GM12878 (cell line): Measurements from ENCODE around the gene DIO1. TPM values are rescaled to one million over a fixed set of nuclear protein-coding genes. Genes with fewer than 3 reads are reported as not detected.

ENCODE experiments used
- ATAC-seq: fragments of 200-7000 bp; cut with Tn5 transposase; 3 replicates; pipeline ENCODE4 v1.9.1; 2020; ENCODE audit warnings: mild to moderate bottlenecking, moderate library complexity
- BruUV-seq: library from RNA; stranded (reverse); fragments of 400-500 nt; replicated peaks from 2 replicates; lab custom pipeline; 2021; lab: Mats Ljungman, UMichigan
- CTCF ChIA-PET: fragments of 300-600 bp; sonication (Branson Sonifier 250); formaldehyde crosslinking; extraction: SDS; loops from one replicate; lab custom pipeline; 2021; ENCODE audit warnings: inconsistent platforms; lab: Yijun Ruan, JAX
- POLR2A ChIA-PET: fragments of 350-600 bp; formaldehyde crosslinking; extraction: SDS; loops from one replicate; lab custom pipeline; 2021; ENCODE audit warnings: inconsistent platforms; lab: Charles Lee
- RAD21 ChIA-PET: fragments of 300-600 bp; sonication (Branson Sonifier 250); formaldehyde crosslinking; loops from one replicate; lab custom pipeline; 2023; ENCODE audit warnings: antibody characterized with exemption; ENCODE audit not compliant: unreplicated experiment; lab: Charles Lee
- SMC1A ChIA-PET: fragments of 300-600 bp; sonication (Branson Sonifier 250); formaldehyde crosslinking; loops from one replicate; lab custom pipeline; 2023; ENCODE audit not compliant: unreplicated experiment, uncharacterized antibody; lab: Charles Lee
- DNase-seq: peaks from one replicate; pipeline ENCODE4 v3.0.0-alpha.2; 2011; ENCODE audit warnings: low read depth, low spot score
- FAIRE-seq: peaks from 3 replicates; lab custom pipeline; 2011; peaks lifted over from hg19 to GRCh38; lab: Jason Lieb, UNC
- H2AFZ ChIP-seq: 2 replicates; pipeline ENCODE4 v1.6.0; 2011; ENCODE audit warnings: low read depth, low read length, control low read depth; ENCODE audit not compliant: control insufficient read depth
- H3K27ac ChIP-seq: 2 replicates; pipeline ENCODE4 v1.5.1; 2011; ENCODE audit warnings: control low read depth; ENCODE audit not compliant: control insufficient read depth, insufficient read depth
- H3K27me3 ChIP-seq, 2 experiments: replicated peaks in 1 of 2; 2 replicates each; pipeline versions ENCODE4 v1.6.0 to v1.6.1; 2011; ENCODE audit warnings: low read length in 1 of 2; ENCODE audit not compliant: control insufficient read depth in 2 of 2, insufficient read depth in 2 of 2
- H3K36me3 ChIP-seq, 2 experiments: 2 replicates each; pipeline ENCODE4 v1.5.1; 2011; ENCODE audit warnings: low read length in 1 of 2; ENCODE audit not compliant: control insufficient read depth in 2 of 2, insufficient read depth in 2 of 2
- H3K4me1 ChIP-seq: 2 replicates; pipeline ENCODE4 v1.6.1; 2011; ENCODE audit warnings: mild to moderate bottlenecking, low read length, moderate library complexity, mixed read lengths; ENCODE audit not compliant: control insufficient read depth, insufficient read depth
- H3K4me2 ChIP-seq: 2 replicates; pipeline ENCODE4 v1.6.0; 2011; ENCODE audit warnings: control low read depth; ENCODE audit not compliant: control insufficient read depth, insufficient read depth
- H3K4me3 ChIP-seq: fragments of 200-600 bp; sonication (generic); 2 replicates; pipeline ENCODE4 v1.5.1; 2016
- H3K79me2 ChIP-seq: 2 replicates; pipeline ENCODE4 v1.6.0; 2011; ENCODE audit warnings: low read length; ENCODE audit not compliant: control insufficient read depth, insufficient read depth
- H3K9ac ChIP-seq: 2 replicates; pipeline ENCODE4 v1.8.0; 2011; ENCODE audit warnings: low read length, control low read depth, mixed read lengths; ENCODE audit not compliant: control insufficient read depth, insufficient read depth
- H3K9me3 ChIP-seq: replicated peaks from 3 replicates; pipeline ENCODE4 v1.5.1; 2011; ENCODE audit warnings: mild to moderate bottlenecking, low read length; ENCODE audit not compliant: control insufficient read depth, insufficient read depth
- H4K20me1 ChIP-seq: 2 replicates; pipeline ENCODE4 v1.6.0; 2011; ENCODE audit not compliant: control insufficient read depth, insufficient read depth
- CEBPB ChIP-seq, 2 experiments: fragments of 150-350 bp in 1 of 2; IDR thresholded peaks; 2 replicates each; pipeline ENCODE4 v1.6.1; 2012 to 2014; ENCODE audit warnings: low read depth in 2 of 2, low read length in 2 of 2, borderline replicate concordance in 1 of 2, inconsistent platforms in 1 of 2
- KDM1A ChIP-seq: fragments of 200-600 bp; sonication (generic); IDR thresholded peaks from 2 replicates; pipeline ENCODE4 v1.6.1; 2016; ENCODE audit warnings: borderline replicate concordance
- MTA2 ChIP-seq: fragments of 450-650 bp; IDR thresholded peaks from 2 replicates; pipeline ENCODE4 v1.6.1; 2016; ENCODE audit warnings: low read depth, mild to moderate bottlenecking, moderate library complexity
- MXI1 ChIP-seq: fragments of 150-350 bp; IDR thresholded peaks from 2 replicates; pipeline ENCODE4 v1.6.1; 2011; ENCODE audit warnings: low read depth, mild to moderate bottlenecking, inconsistent platforms, low read length, improper control_type of control experiment
- MYC ChIP-seq: IDR thresholded peaks from 2 replicates; pipeline ENCODE4 v1.6.1; 2011; ENCODE audit warnings: mild to moderate bottlenecking, low read length, moderate library complexity, inconsistent platforms; ENCODE audit not compliant: insufficient read depth, insufficient replicate concordance, insufficient read length, severe bottlenecking
- NR2C2 ChIP-seq: IDR thresholded peaks from 2 replicates; pipeline ENCODE4 v1.6.1; 2011; ENCODE audit warnings: borderline replicate concordance, low read depth; ENCODE audit not compliant: control insufficient read depth, insufficient read length
- POLR2A ChIP-seq: IDR thresholded peaks from 2 replicates; pipeline ENCODE4 v1.6.1; 2011; ENCODE audit warnings: low read depth, mild to moderate bottlenecking, low read length
- SMAD1 ChIP-seq: fragments of 450-650 bp; IDR thresholded peaks from 2 replicates; pipeline ENCODE4 v1.6.1; 2018; ENCODE audit warnings: mild to moderate bottlenecking, low read depth; ENCODE audit not compliant: partially characterized antibody
- SMAD5 ChIP-seq: IDR thresholded peaks from 2 replicates; pipeline ENCODE4 v1.6.1; 2016; ENCODE audit warnings: antibody characterized with exemption, low read depth
- SREBF1 ChIP-seq: IDR thresholded peaks from 2 replicates; pipeline ENCODE4 v1.6.1; 2012; ENCODE audit warnings: mild to moderate bottlenecking, low read length
- STAT1 ChIP-seq: fragments of 450-650 bp; conservative IDR thresholded peaks from 2 replicates; pipeline ENCODE4 v1.6.1; 2014; ENCODE audit warnings: antibody characterized with exemption, mild to moderate bottlenecking
- ZSCAN29 ChIP-seq: fragments of 450-650 bp; IDR thresholded peaks from 2 replicates; pipeline ENCODE4 v1.6.1; 2017; ENCODE audit warnings: mild to moderate bottlenecking, moderate library complexity
- WGBS: methylation state at CpG from one replicate; pipeline ENCODE4 v1.1.6; 2016; ENCODE audit warnings: low lambda C conversion rate; ENCODE audit not compliant: insufficient replicate concordance, insufficient coverage; ENCODE audit errors: missing lambda C conversion rate; 5-methylcytosine and 5-hydroxymethylcytosine counted together
- in situ Hi-C: fragments of 300-500 bp; cut with MboI; formaldehyde crosslinking; loops from 9 replicates; pipeline ENCODE4 v1.14.3; 2018; ENCODE audit warnings: mixed read lengths
- intact Hi-C: fragments of 100-400 bp; cut with micrococcal nuclease; formaldehyde crosslinking; loops from one replicate; pipeline ENCODE4 v1.14.2; 2022; ENCODE audit not compliant: unreplicated experiment
- polyA plus RNA-seq, 11 experiments: library from polyadenylated mRNA; depleted of rRNA in 4 of 11; unstranded in 6 of 11; stranded (reverse) in 5 of 11; fragments of >200 nt; fragmentation: Nextera tagmentation in 4 of 11; fragmentation: Illumina TruSeq in 1 of 11; extraction: Ambion mirVana in 4 of 11; extraction: Trizol in 1 of 11; gene quantifications; 1 replicate in 1 of 11; 2 replicates in 10 of 11; pipeline versions ENCODE4 v1.2.1 to v1.2.3, GENCODE V29; 2011 to 2016; ENCODE audit warnings: inconsistent platforms in 2 of 11, missing spikeins in 2 of 11, low read depth in 1 of 11
- total RNA-seq, 4 experiments: library from RNA; depleted of rRNA in 3 of 4; stranded (reverse); fragments of >200 nt in 3 of 4; fragmentation: Illumina TruSeq in 1 of 4; extraction: Trizol in 1 of 4; gene quantifications; 2 replicates each; pipeline versions ENCODE4 v1.2.1 to v1.2.3, GENCODE V29; 2013 to 2021
- TF ChIP-seq, protein P1 (sequence below): fragments of 450-650 bp; IDR thresholded peaks from 2 replicates; pipeline ENCODE4 v1.6.1; 2017; ENCODE audit warnings: mild to moderate bottlenecking
- TF ChIP-seq, protein P2 (sequence below): IDR thresholded peaks from 2 replicates; pipeline ENCODE4 v1.6.1; 2011; ENCODE audit warnings: mild to moderate bottlenecking, low read depth, low read length, moderate library complexity; ENCODE audit not compliant: insufficient replicate concordance

The DIO1 gene
- total and polyA plus RNA-seq, 10 of the 15 experiments (the other 5 are each of a cell fraction or from before 2014, with no cell fraction given) = 0.11 to 0.26 (median 0.12) TPM; not detected in 6

GRCh38 chr1:53868565-53868964 is 25.4 kb upstream of the DIO1 start:
- Histone ChIP-seq H2AFZ (no peak overlapping the region), H3K27ac (no peak overlapping the region), H3K9me3 (no peaks in the 10 kb centered on the region), H3K36me3 (peaks cover 1 to 2% of the 10 kb centered on the region in 2 experiments; a peak in 3 of 4 replicates), H3K27me3 (no peaks in the 10 kb centered on the region), H4K20me1 (no peaks in the 10 kb centered on the region), H3K79me2 (no peaks in the 10 kb centered on the region), H3K4me2 (no peak overlapping the region), H3K9ac (no peak overlapping the region), H3K4me1 (peaks cover 5% of the 10 kb centered on the region), H3K4me3 (no peak overlapping the region)
- in situ Hi-C loops = loop anchor here (25.0 kb wide), 1 partner anchor 194 kb away; the partner anchor contains the start of genes TCEANC2 and TMEM59
- BruUV-seq = no TSS peak
- WGBS = 42% methylated on average over 1 of the region's 1 CpG
- RAD21 ChIA-PET = interaction anchor here (1.1 to 1.5 kb wide), 4 partner anchors 8 to 90 kb away, joined by 5 to 9 read pairs (median 6); partner anchors contain the start of genes IFT25 and LRRC42
- DNase-seq (no peak), FAIRE-seq (no peak), ATAC-seq (no peak)
- TF ChIP-seq KDM1A (no peak), ZSCAN29 (no peak), MXI1 (no peak), NR2C2 (no peak), MTA2 (no peak), CEBPB (IDR thresholded peaks at IDR 0.05; ENCODE audit: borderline replicate concordance in 1 of 2, low read depth in 2 of 2, low read length in 2 of 2) (no peak), STAT1 (no peak), SMAD1 (no peak), MYC (no peak), POLR2A (no peak), SREBF1 (no peak), SMAD5 (no peak)
- TF ChIP-seq, protein P1, sequence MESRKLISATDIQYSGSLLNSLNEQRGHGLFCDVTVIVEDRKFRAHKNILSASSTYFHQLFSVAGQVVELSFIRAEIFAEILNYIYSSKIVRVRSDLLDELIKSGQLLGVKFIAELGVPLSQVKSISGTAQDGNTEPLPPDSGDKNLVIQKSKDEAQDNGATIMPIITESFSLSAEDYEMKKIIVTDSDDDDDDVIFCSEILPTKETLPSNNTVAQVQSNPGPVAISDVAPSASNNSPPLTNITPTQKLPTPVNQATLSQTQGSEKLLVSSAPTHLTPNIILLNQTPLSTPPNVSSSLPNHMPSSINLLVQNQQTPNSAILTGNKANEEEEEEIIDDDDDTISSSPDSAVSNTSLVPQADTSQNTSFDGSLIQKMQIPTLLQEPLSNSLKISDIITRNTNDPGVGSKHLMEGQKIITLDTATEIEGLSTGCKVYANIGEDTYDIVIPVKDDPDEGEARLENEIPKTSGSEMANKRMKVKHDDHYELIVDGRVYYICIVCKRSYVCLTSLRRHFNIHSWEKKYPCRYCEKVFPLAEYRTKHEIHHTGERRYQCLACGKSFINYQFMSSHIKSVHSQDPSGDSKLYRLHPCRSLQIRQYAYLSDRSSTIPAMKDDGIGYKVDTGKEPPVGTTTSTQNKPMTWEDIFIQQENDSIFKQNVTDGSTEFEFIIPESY = no peak
- TF ChIP-seq, protein P2, sequence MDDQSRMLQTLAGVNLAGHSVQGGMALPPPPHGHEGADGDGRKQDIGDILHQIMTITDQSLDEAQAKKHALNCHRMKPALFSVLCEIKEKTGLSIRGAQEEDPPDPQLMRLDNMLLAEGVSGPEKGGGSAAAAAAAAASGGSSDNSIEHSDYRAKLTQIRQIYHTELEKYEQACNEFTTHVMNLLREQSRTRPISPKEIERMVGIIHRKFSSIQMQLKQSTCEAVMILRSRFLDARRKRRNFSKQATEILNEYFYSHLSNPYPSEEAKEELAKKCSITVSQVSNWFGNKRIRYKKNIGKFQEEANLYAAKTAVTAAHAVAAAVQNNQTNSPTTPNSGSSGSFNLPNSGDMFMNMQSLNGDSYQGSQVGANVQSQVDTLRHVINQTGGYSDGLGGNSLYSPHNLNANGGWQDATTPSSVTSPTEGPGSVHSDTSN = no peak
- intact Hi-C loops = loop anchor here (10.0 kb wide), 2 partner anchors 186 to 216 kb away; partner anchors contain the start of genes TCEANC2 and TMEM59
- SMC1A ChIA-PET = interaction anchor here (0.5 to 8.4 kb wide), 10 partner anchors 7 to 1300 kb away, joined by 3 to 43 read pairs (median 3); no protein-coding TSS in a partner anchor
- CTCF ChIA-PET = interaction anchor here (0.7 to 16.6 kb wide), 8 partner anchors 8 to 93 kb away, joined by 3 to 232 read pairs (median 12); no protein-coding TSS in a partner anchor
- POLR2A ChIA-PET = interaction anchor here (1.1 kb wide), 1 partner anchor 32 kb away, joined by 4 read pairs; no protein-coding TSS in a partner anchor
